GM23248 (cell line): ENCODE measurements around the gene ZFAND6. TPM values are rescaled to one million over a fixed set of nuclear protein-coding genes. Genes with fewer than 3 reads are reported as not detected.

Experiments
- DNase-seq: peaks from one replicate; pipeline ENCODE4 v3.0.0-alpha.2; 2015
- H2AFZ ChIP-seq: fragments of 200-600 bp; sonication (generic); 2 replicates; pipeline ENCODE4 v1.6.1; 2016; ENCODE audit warnings: antibody characterized with exemption
- H3F3A ChIP-seq: fragments of 200-600 bp; sonication (generic); 2 replicates; pipeline ENCODE4 v1.6.1; 2016; ENCODE audit warnings: mild to moderate bottlenecking, antibody characterized with exemption, mixed run types; ENCODE audit not compliant: insufficient read depth
- H3K27ac ChIP-seq: fragments of 200-600 bp; sonication (generic); 2 replicates; pipeline ENCODE4 v1.5.1; 2016; ENCODE audit warnings: mild to moderate bottlenecking
- H3K27me3 ChIP-seq: fragments of 200-600 bp; sonication (generic); replicated peaks from 2 replicates; pipeline ENCODE4 v1.6.1; 2016; ENCODE audit warnings: mild to moderate bottlenecking; ENCODE audit not compliant: insufficient read depth
- H3K36me3 ChIP-seq: fragments of 200-600 bp; sonication (generic); 2 replicates; pipeline ENCODE4 v1.6.1; 2016; ENCODE audit warnings: low read depth, mild to moderate bottlenecking
- H3K4me1 ChIP-seq: fragments of 200-600 bp; sonication (generic); 2 replicates; pipeline ENCODE4 v1.6.1; 2016; ENCODE audit warnings: mild to moderate bottlenecking; ENCODE audit not compliant: insufficient read depth
- H3K4me2 ChIP-seq: fragments of 200-600 bp; sonication (generic); one replicate; pipeline ENCODE4 v1.6.1; 2016; ENCODE audit warnings: mild to moderate bottlenecking; ENCODE audit not compliant: unreplicated experiment
- H3K4me3 ChIP-seq: fragments of 200-600 bp; sonication (generic); 2 replicates; pipeline ENCODE4 v1.5.1; 2016; ENCODE audit warnings: mild to moderate bottlenecking
- H3K79me2 ChIP-seq: fragments of 200-600 bp; sonication (generic); 2 replicates; pipeline ENCODE4 v1.6.1; 2016; ENCODE audit warnings: mild to moderate bottlenecking; ENCODE audit not compliant: insufficient read depth
- H3K9ac ChIP-seq: fragments of 200-600 bp; sonication (generic); 2 replicates; pipeline ENCODE4 v1.6.1; 2016; ENCODE audit warnings: mild to moderate bottlenecking
- H3K9me2 ChIP-seq: fragments of 200-600 bp; sonication (generic); 2 replicates; pipeline ENCODE4 v1.6.1; 2016; ENCODE audit warnings: mixed run types, mild to moderate bottlenecking, moderate library complexity; ENCODE audit not compliant: insufficient read depth
- H3K9me3 ChIP-seq: fragments of 200-600 bp; sonication (generic); one replicate; pipeline ENCODE4 v1.6.1; 2017; ENCODE audit warnings: low read depth
- H4K20me1 ChIP-seq: fragments of 200-600 bp; sonication (generic); 2 replicates; pipeline ENCODE4 v1.6.0; 2016; ENCODE audit not compliant: insufficient read depth
- EZH2 ChIP-seq: fragments of 200-600 bp; sonication (generic); IDR thresholded peaks from 2 replicates; pipeline ENCODE4 v1.6.1; 2018; ENCODE audit warnings: antibody characterized with exemption, mild to moderate bottlenecking; ENCODE audit not compliant: insufficient read depth, poor library complexity, severe bottlenecking
- EZH2phosphoT487 ChIP-seq: fragments of 200-600 bp; sonication (generic); IDR thresholded peaks from 2 replicates; pipeline ENCODE4 v1.6.1; 2018; ENCODE audit warnings: antibody characterized with exemption, moderate library complexity, mild to moderate bottlenecking, low read depth; ENCODE audit not compliant: insufficient read depth
- WGBS, 2 experiments: methylation state at CpG; one replicate each; pipeline ENCODE4 v1.1.6; 2015 to 2017; ENCODE audit warnings: low lambda C conversion rate in 2 of 2, low coverage in 1 of 2; ENCODE audit errors: missing lambda C conversion rate in 2 of 2; 5-methylcytosine and 5-hydroxymethylcytosine counted together
- in situ Hi-C: fragments of 300-500 bp; cut with MboI; formaldehyde crosslinking; loops from 2 replicates; pipeline ENCODE4 v1.15.0; 2020
- polyA plus RNA-seq: library from polyadenylated mRNA; unstranded; fragments of >200 nt; fragmentation: Nextera tagmentation; extraction: Ambion mirVana; gene quantifications from 2 replicates; pipeline ENCODE4 v1.2.1, GENCODE V29; 2016
- total RNA-seq: library from RNA; depleted of rRNA; stranded (reverse); fragments of >200 nt; shearing (Covaris generic); gene quantifications from 2 replicates; pipeline ENCODE4 v1.2.3, GENCODE V29; 2014

Gene ZFAND6
- total and polyA plus RNA-seq, 2 experiments from 2014 or later = 101 to 104 TPM

- Histone ChIP-seq H4K20me1 (no peaks in the 10 kb centered on the region), H3K4me3 (no peak overlapping the region), H3K27ac (peak overlapping the region; percentile 82), H3K27me3 (no peaks in the 10 kb centered on the region), H3K9ac (peak overlapping the region; percentile 59), H3F3A (peaks cover 12% of the 10 kb centered on the region; the same call in 1 of the 2 replicates), H3K9me2 (no peaks in the 10 kb centered on the region), H3K9me3 (no peaks in the 10 kb centered on the region), H2AFZ (peak overlapping the region; percentile 80; the same call in 1 of the 2 replicates), H3K4me1 (peaks cover 16% of the 10 kb centered on the region), H3K36me3 (no peaks in the 10 kb centered on the region; the same call in 1 of the 2 replicates), H3K4me2 (peak overlapping the region; percentile 40), H3K79me2 (no peaks in the 10 kb centered on the region)
- DNase-seq = peak; percentile 98
- WGBS, 2 experiments = 40 to 43% methylated on average over 7 of the region's 7 CpGs
- TF ChIP-seq EZH2phosphoT487 = no peak
- no peak for TF ChIP-seq EZH2
- in situ Hi-C loops = no loop called here
Observed at GRCh38 chr15:80160570-80161156, 101.2 kb downstream of the ZFAND6 start.

GRCh38 chr15:80161468-80162016 lies 102.1 kb downstream of the ZFAND6 start:
- no peak for TF ChIP-seq EZH2phosphoT487
- no peak for TF ChIP-seq EZH2
- H4K20me1 ChIP-seq = no peaks in the 10 kb centered on the region
- no peak for DNase-seq
- H3K9me2 ChIP-seq = no peaks in the 10 kb centered on the region
- H2AFZ ChIP-seq = no peak overlapping the region
- peaks cover 12% of the 10 kb centered on the region; the same call in 1 of the 2 replicates for H3F3A ChIP-seq
- in situ Hi-C loops = no loop called here
- H3K27ac ChIP-seq = peak overlapping the region; percentile 82; the same call in 1 of the 2 replicates
- no peaks in the 10 kb centered on the region for H3K27me3 ChIP-seq
- H3K4me3 ChIP-seq = no peak overlapping the region
- H3K9ac ChIP-seq = no peak overlapping the region
- WGBS, 2 experiments = 92 to 94% methylated on average over 6 of the region's 6 CpGs
- H3K4me1 ChIP-seq = peaks cover 16% of the 10 kb centered on the region
- H3K4me2 ChIP-seq = no peak overlapping the region
- no peaks in the 10 kb centered on the region for H3K9me3 ChIP-seq
- no peaks in the 10 kb centered on the region; the same call in 1 of the 2 replicates for H3K36me3 ChIP-seq
- H3K79me2 ChIP-seq = no peaks in the 10 kb centered on the region

- Histone ChIP-seq H4K20me1 (no peaks in the 10 kb centered on the region), H3K79me2 (no peaks in the 10 kb centered on the region), H3K9me3 (no peaks in the 10 kb centered on the region), H3K27ac (no peak overlapping the region), H2AFZ (no peak overlapping the region), H3K9ac (no peak overlapping the region), H3K4me3 (no peak overlapping the region), H3K4me2 (no peak overlapping the region), H3K27me3 (no peaks in the 10 kb centered on the region), H3K9me2 (no peaks in the 10 kb centered on the region), H3F3A (peaks cover 12% of the 10 kb centered on the region; the same call in 1 of the 2 replicates), H3K4me1 (peaks cover 16% of the 10 kb centered on the region), H3K36me3 (no peaks in the 10 kb centered on the region; the same call in 1 of the 2 replicates)
- TF ChIP-seq EZH2 (no peak), EZH2phosphoT487 (no peak)
- in situ Hi-C loops = no loop called here
- WGBS, 2 experiments = 55 to 61% methylated on average over 6 of the region's 6 CpGs
- no peak for DNase-seq
Observed at GRCh38 chr15:80162059-80162554, 102.6 kb downstream of the ZFAND6 start.

- in situ Hi-C loops = no loop called here
- WGBS, 2 experiments = 93 to 99% methylated on average over 5 of the region's 5 CpGs
Observed at GRCh38 chr15:80163217-80163616, 103.7 kb downstream of the ZFAND6 start.

More at GRCh38 chr15:80163217-80163616, 103.7 kb downstream of the ZFAND6 start:
- H3K36me3 ChIP-seq = no peaks in the 10 kb centered on the region; the same call in 1 of the 2 replicates
- no peak overlapping the region for H3K4me2 ChIP-seq
- no peaks in the 10 kb centered on the region for H4K20me1 ChIP-seq
- TF ChIP-seq EZH2 (no peak), EZH2phosphoT487 (no peak)
- peaks cover 12% of the 10 kb centered on the region; the same call in 1 of the 2 replicates for H3F3A ChIP-seq
- no peaks in the 10 kb centered on the region for H3K9me2 ChIP-seq
- no peak overlapping the region for H3K4me3 ChIP-seq
- no peaks in the 10 kb centered on the region for H3K9me3 ChIP-seq
- no peak for DNase-seq
- H2AFZ ChIP-seq = no peak overlapping the region
- H3K9ac ChIP-seq = no peak overlapping the region
- no peaks in the 10 kb centered on the region for H3K27me3 ChIP-seq
- no peak overlapping the region for H3K27ac ChIP-seq
- peaks cover 16% of the 10 kb centered on the region for H3K4me1 ChIP-seq
- no peaks in the 10 kb centered on the region for H3K79me2 ChIP-seq
